Activated CD4-positive, alpha-beta T cell treated with anti-CD3 and anti-CD28 coated beads, Interleukin-2, amount 10 ng/mL, durations not matched to agents 24 days and 14 days (primary cell): ENCODE results near the gene G6PC1. TPM values are rescaled to one million over a fixed set of nuclear protein-coding genes. Genes with fewer than 3 reads are reported as not detected.
"Not testable (repeated sequence)": the region's sequence is repeated elsewhere in the genome, so short reads cannot be mapped to it uniquely, and the experiment has no call there.

Experiments
- DNase-seq: peaks from one replicate; pipeline ENCODE4 v3.0.0; 2022
- H3K27ac Mint-ChIP-seq: one replicate; pipeline ENCODE4 v1.8.0; 2022; ENCODE audit warnings: mild to moderate bottlenecking, mixed read lengths
- H3K27me3 Mint-ChIP-seq: one replicate; pipeline ENCODE4 v1.8.0; 2022; ENCODE audit warnings: mixed read lengths
- H3K36me3 Mint-ChIP-seq: one replicate; pipeline ENCODE4 v1.8.0; 2022; ENCODE audit warnings: low read depth, mild to moderate bottlenecking, mixed read lengths
- H3K4me1 Mint-ChIP-seq: one replicate; pipeline ENCODE4 v1.8.0; 2021; ENCODE audit warnings: mixed read lengths
- H3K4me3 Mint-ChIP-seq: one replicate; pipeline ENCODE4 v1.8.0; 2022; ENCODE audit warnings: mild to moderate bottlenecking, moderate library complexity, mixed read lengths
- H3K9me3 Mint-ChIP-seq: one replicate; pipeline ENCODE4 v1.8.0; 2021; ENCODE audit warnings: mixed read lengths
- intact Hi-C: fragments of 100-400 bp; cut with micrococcal nuclease; formaldehyde crosslinking; loops from one replicate; pipeline ENCODE4 v1.15.1; 2023
- total RNA-seq: library from RNA; stranded (reverse); gene quantifications from 2 replicates; pipeline ENCODE4 v1.2.3, GENCODE V29; 2022

G6PC1 gene
- total RNA-seq, 1 donor from 2014 or later = not detected

DNA sequence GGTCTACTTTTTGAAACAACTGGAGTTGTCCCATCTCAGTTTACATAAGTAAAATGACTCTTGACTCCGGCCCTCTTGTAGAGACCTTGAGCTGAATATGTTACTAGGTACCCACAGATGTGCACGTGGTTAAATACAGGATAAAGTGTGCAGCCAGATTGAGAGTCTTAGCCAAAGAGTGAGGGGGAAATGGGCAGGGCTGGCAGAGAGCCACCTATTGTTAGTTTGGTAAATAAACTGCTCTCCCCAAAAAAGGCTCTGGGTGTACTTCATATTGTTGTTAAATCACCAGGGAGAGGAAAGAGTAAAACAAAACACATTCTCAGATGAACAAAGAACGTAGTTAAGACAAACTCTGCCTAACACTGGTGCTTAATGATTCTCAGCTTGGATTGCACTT, 20.3 kb downstream of the G6PC1 start:
- Mint-ChIP-seq H3K27me3 (peaks cover 25% of the 10 kb centered on the region), H3K36me3 (no peaks in the 10 kb centered on the region), H3K4me1 (no peaks in the 10 kb centered on the region), H3K27ac (no peak overlapping the region), H3K4me3 (no peak overlapping the region), H3K9me3 (no peaks in the 10 kb centered on the region)
- no peak for DNase-seq
- intact Hi-C loops = no loop called here

DNA sequence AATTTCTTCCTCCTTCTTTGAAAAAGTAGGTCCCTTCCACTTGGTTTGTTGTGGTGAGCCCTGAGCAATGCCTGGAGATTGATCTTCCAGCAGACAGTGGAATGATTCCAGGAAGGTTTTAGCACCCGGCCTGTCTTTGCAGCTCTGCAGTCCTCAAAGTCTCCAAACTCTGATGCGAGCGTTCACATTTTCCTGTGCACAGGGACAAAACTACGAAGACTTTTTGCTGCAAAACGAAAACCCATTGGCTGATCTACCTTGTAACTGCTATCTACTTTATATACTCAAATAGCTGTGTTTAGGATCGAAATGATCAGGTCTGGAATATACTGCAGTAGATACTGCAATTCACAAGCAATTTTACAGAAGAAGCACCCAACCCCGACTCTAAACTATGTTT, 21.7 kb downstream of the G6PC1 start:
- H3K27me3 Mint-ChIP-seq = peaks cover 25% of the 10 kb centered on the region
- DNase-seq = no peak
- H3K4me1 Mint-ChIP-seq = no peaks in the 10 kb centered on the region
- H3K9me3 Mint-ChIP-seq = no peaks in the 10 kb centered on the region
- H3K27ac Mint-ChIP-seq = no peak overlapping the region
- H3K36me3 Mint-ChIP-seq = no peaks in the 10 kb centered on the region
- no peak overlapping the region for H3K4me3 Mint-ChIP-seq
- intact Hi-C loops = no loop called here

DNA sequence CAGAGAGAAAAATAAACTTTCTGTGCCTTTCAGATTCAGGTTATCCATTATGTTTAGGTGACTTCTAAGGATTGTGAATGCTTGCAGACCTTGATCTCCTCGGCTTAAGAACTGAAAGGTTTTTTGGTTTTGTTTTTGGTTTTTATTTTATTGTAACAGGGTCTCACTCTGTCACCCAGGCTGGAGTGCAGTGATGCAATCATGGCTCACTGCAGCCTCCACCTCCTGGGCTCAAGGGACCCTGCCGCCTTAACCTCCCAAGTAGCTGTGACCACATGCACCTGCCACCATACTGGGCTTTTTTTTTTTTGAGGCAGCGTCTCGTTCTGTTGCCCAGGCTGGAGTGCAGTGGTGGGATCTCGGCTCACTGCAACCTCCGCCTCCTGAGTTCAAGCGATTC, 22.9 kb downstream of the G6PC1 start:
- H3K4me3 Mint-ChIP-seq, H3K9me3 Mint-ChIP-seq, intact Hi-C loops, DNase-seq, H3K4me1 Mint-ChIP-seq, H3K27ac Mint-ChIP-seq, H3K36me3 Mint-ChIP-seq: not testable (repeated sequence)
- peaks cover 25% of the 10 kb centered on the region for H3K27me3 Mint-ChIP-seq

DNA sequence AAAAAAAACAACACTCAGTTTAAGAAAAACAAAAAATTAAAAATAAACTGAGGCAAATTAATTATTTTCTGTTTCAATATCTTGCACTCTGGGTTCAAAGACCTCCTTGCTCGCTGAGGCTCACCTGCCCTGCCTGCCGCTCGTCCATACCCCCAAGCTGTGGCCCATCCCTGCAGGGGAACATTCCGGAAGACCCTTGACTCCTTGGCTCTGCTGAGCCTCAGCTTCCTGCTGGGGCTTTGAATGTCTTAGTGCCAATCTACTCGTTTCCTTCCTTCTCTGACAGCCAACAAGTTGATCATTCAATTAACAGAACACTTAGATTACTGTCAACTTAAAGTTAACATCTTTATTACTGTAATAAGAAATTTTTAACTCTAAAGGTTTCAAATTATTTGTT, 24.3 kb downstream of the G6PC1 start:
- Mint-ChIP-seq H3K4me3 (no peak overlapping the region), H3K4me1 (peaks cover 7% of the 10 kb centered on the region)

DNA sequence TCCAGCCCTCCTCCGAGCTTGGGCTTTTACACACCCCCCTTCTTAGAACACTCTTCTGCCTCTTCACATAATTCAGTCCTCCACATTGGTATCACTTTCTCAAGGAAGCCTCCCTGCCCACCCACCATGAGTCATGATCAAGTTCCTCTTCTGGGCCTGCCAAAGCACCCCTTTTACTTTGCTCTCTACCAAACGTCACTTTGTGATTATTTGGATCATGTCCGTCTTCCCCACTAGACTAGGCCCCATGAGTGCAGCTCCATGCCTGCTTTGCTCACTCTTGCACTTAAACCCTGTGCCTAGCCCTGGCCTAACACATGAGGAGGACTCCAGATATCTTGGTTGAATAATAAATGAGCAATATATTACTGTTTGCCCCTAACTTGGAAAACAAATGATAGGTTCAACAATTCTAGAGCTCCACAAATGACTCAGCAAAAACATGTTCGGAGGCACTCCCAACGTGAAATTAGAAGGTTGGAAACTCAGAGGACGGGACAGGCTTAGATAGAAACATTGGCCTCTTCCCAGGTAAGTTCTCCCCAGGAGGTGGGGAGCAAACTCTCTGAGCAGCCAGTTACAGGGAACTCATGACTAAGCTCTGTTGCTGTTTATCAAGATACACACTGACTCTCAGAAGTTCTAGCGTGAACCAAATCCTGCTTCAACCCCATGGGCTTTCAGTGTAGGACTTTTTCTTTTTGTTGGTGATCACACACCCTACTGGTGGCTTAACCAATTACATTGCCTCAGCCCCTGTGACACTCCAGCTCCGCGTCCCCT, 28.3 kb downstream of the G6PC1 start:
- peak; percentile 70 for DNase-seq
- Mint-ChIP-seq H3K9me3 (no peaks in the 10 kb centered on the region), H3K4me3 (no peak overlapping the region), H3K36me3 (no peaks in the 10 kb centered on the region), H3K27me3 (peaks cover 2% of the 10 kb centered on the region), H3K4me1 (peaks cover 10% of the 10 kb centered on the region), H3K27ac (peak overlapping the region; percentile 25)
- intact Hi-C loops = loop anchor here (5.0 kb wide), 2 partner anchors 87 to 107 kb away; partner anchors contain the start of genes AOC2 and BECN1

More for the DNA sequence above, 24.3 kb downstream of the G6PC1 start:
- intact Hi-C loops = loop anchor here (5.0 kb wide), 2 partner anchors 83 to 103 kb away; partner anchors contain the start of genes AOC2 and BECN1
- H3K36me3 Mint-ChIP-seq = no peaks in the 10 kb centered on the region
- peaks cover 23% of the 10 kb centered on the region for H3K27me3 Mint-ChIP-seq
- no peak for DNase-seq
- no peak overlapping the region for H3K27ac Mint-ChIP-seq
- H3K9me3 Mint-ChIP-seq = no peaks in the 10 kb centered on the region

DNA sequence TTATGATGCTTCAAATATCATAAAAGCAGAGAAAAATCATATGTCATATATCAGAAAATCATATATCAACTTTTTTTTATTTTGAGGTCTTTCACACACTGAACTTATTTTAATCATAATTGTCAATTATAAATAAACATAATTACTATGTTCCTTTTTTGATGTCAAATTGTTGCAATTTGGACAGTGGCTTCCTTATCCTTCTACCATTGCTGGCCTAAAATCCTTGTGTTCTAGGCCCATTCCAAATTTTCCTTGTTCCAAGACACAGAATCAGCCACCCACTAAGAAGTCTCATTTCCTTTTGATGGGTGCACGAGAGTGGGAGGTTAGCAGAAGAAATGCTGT, 28.9 kb downstream of the G6PC1 start:
- intact Hi-C loops = loop anchor here (5.0 kb wide), 2 partner anchors 87 to 107 kb away; partner anchors contain the start of genes AOC2 and BECN1
- Mint-ChIP-seq H3K27ac (no peak overlapping the region), H3K36me3 (no peaks in the 10 kb centered on the region), H3K27me3 (peaks cover 5% of the 10 kb centered on the region), H3K4me1 (peaks cover 10% of the 10 kb centered on the region), H3K4me3 (no peak overlapping the region), H3K9me3 (no peaks in the 10 kb centered on the region)
- no peak for DNase-seq

DNA sequence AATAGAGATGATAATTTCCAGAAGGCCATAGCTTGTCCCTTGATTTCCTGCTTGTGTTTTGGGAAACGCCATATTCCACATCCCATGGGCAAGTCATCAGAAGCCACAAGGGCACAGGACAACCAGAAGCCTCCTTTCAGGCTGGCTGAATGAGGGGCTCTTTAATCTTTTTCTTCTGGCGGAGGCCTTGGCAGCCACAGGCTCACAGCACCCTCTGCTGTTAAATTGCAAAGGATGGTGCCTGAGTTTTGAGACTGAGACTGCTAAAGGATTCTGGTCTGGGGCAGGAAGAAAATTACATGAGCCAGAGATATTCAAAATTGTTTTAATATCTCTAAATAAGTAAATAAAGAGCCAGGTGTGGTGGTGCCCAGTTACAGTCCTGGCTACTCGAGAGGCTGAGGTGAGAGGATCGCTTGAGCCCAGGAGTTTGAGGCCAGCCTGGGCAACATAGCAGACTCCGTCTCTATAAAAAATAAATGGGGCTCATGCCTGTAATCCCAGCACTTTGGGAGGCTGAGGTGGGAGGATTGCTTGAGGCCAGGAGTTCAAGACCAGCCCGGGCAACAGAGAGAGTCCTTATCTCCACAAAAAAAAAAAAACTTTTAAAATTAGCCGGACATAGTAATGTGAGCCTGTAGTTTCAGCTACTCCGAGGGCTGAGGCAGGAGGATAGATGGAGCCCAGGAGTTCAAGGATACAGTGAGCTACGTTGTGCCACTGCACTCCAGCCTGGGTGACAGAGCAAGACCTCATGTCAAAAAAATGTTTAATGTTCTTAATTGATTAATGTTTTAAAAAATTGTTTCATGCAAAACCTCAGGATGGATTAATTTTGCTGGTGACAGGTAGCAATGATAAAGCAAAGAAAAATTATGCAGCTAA, 37.4 kb downstream of the G6PC1 start:
- H3K9me3 Mint-ChIP-seq = no peaks in the 10 kb centered on the region
- H3K27ac Mint-ChIP-seq = no peak overlapping the region
- H3K4me3 Mint-ChIP-seq = no peak overlapping the region
- no peaks in the 10 kb centered on the region for H3K36me3 Mint-ChIP-seq
- no peaks in the 10 kb centered on the region for H3K4me1 Mint-ChIP-seq
- intact Hi-C loops = loop anchor here (10.0 kb wide), 1 partner anchor 213 kb away; no protein-coding TSS in a partner anchor
- H3K27me3 Mint-ChIP-seq = peaks cover 11% of the 10 kb centered on the region
- peak; percentile 73 for DNase-seq

DNA sequence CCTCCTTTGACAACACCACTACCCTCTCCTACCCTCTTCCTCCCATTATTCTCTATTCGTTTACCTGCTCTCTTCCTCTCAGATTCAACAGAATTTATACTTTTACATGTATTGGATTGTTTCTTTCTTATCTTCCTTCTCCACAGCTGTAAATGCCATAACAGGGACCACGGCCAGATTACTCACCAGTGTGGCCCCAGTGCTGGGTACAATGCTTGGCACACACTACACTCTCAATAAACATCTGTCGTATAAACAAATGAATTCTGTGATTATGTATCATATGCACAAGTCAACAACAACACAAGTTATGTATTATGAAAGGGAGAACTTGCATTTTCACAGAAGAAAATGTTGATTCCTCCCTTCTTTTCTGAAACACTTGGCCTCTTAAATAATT, 43.6 kb downstream of the G6PC1 start:
- H3K4me3 Mint-ChIP-seq = no peak overlapping the region
- no peak overlapping the region for H3K27ac Mint-ChIP-seq
- no peaks in the 10 kb centered on the region for H3K4me1 Mint-ChIP-seq
- no peaks in the 10 kb centered on the region for H3K9me3 Mint-ChIP-seq
- peaks cover 1% of the 10 kb centered on the region for H3K27me3 Mint-ChIP-seq
- no peak for DNase-seq
- intact Hi-C loops = no loop called here
- peaks cover 7% of the 10 kb centered on the region for H3K36me3 Mint-ChIP-seq

DNA sequence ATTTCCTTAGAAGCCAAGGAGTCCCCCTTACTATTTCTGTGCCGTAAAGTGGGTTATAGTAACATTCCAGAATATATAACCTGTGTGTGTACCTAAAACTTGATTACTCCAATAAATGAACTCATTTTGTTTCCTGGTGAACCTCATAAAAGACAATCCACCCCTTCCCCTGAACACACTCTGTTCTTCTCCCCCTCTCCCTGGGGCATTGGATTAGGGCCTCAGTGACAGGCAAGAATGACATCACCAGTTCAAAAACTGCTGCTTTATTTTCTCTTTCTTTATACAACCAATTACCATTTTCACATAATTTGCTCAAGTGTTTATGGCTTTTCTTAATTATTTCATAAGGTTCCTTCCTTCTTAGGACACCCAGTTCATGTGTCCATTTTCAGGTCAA, 46.2 kb downstream of the G6PC1 start:
- DNase-seq = no peak
- Mint-ChIP-seq H3K27ac (no peak overlapping the region), H3K27me3 (no peaks in the 10 kb centered on the region), H3K36me3 (peaks cover 26% of the 10 kb centered on the region), H3K9me3 (no peaks in the 10 kb centered on the region), H3K4me1 (no peaks in the 10 kb centered on the region), H3K4me3 (no peak overlapping the region)
- intact Hi-C loops = no loop called here

DNA sequence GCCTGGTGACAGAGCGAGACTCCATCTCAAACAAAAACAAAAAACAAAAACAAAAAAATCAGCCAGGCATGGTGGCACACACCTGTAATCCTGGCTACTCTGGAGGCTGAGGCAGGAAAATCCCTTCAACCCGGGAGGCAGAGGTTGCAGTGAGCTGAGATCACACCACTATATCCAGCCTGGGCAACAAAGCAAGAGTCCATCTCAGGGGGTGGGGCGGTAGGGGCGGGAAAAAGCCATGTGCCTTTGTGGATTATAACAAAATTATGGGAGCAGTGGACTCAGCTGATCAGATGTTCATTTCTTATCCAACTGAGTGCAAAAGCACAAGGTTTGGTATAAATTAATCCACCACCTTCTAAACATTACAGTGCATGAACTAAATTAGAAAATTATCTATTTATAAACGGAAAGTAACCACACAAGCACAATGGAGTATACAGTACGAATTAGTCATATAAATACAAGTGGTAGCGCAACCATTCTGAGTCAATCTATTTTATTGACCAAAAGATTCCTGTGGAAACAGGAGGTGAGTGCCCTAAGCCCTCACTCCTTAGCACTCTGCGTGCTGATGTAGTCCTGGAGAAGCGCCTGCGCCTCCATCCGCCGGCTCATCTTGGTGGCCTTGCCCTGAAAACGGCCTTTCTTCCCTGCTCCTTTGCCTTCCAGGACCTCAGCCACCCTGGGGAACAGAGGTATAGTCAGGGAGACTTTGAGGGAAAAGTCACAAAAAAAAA, 49.6 kb downstream of the G6PC1 start:
- H3K4me1 Mint-ChIP-seq = peaks cover 5% of the 10 kb centered on the region

More for the DNA sequence above, 49.6 kb downstream of the G6PC1 start:
- no peak overlapping the region for H3K27ac Mint-ChIP-seq
- H3K9me3 Mint-ChIP-seq = no peaks in the 10 kb centered on the region
- DNase-seq = no peak
- peaks cover 45% of the 10 kb centered on the region for H3K36me3 Mint-ChIP-seq
- H3K4me3 Mint-ChIP-seq = no peak overlapping the region
- intact Hi-C loops = no loop called here
- H3K27me3 Mint-ChIP-seq = no peaks in the 10 kb centered on the region

Other genes with a start within 250 kb of the G6PC1 start
- gene TUBG2, start 241.5 kb upstream of the G6PC1 start, total RNA-seq = 11.8 and 12.9 TPM in 2 replicates
- gene PLEKHH3, start 223.8 kb upstream of the G6PC1 start, total RNA-seq = 0.77 and 1.1 TPM in 2 replicates
- gene CCR10, start 219.0 kb upstream of the G6PC1 start, total RNA-seq = 0.17 and 0.75 TPM in 2 replicates
- gene CNTNAP1, start 218.3 kb upstream of the G6PC1 start, total RNA-seq = 3.0 and 3.2 TPM in 2 replicates
- 39.5 and 39.6 TPM in 2 replicates for gene EZH1, start 155.8 kb upstream of the G6PC1 start, total RNA-seq
- not detected in 2 replicates for gene RAMP2, start 139.6 kb upstream of the G6PC1 start, total RNA-seq
- gene VPS25, start 127.3 kb upstream of the G6PC1 start, total RNA-seq = 89.5 and 93.7 TPM in 2 replicates
- 0.12 TPM in 2 replicates for gene WNK4, start 120.2 kb upstream of the G6PC1 start, total RNA-seq
- gene COA3, start 102.1 kb upstream of the G6PC1 start, total RNA-seq = 50.4 and 50.7 TPM in 2 replicates
- not detected in 2 replicates for gene CNTD1, start 101.9 kb upstream of the G6PC1 start, total RNA-seq
- gene BECN1, start 76.5 kb upstream of the G6PC1 start, total RNA-seq = 94.1 and 106 TPM in 2 replicates
- 232 and 250 TPM in 2 replicates for gene PSME3, start 67.4 kb upstream of the G6PC1 start, total RNA-seq
- gene AOC2, start 56.2 kb upstream of the G6PC1 start, total RNA-seq = 3.3 and 4.2 TPM in 2 replicates
- gene AOC3, start 49.6 kb upstream of the G6PC1 start, total RNA-seq = 1.8 and 2.2 TPM in 2 replicates
- gene AARSD1, start 63.7 kb downstream of the G6PC1 start, total RNA-seq = 78.2 and 78.4 TPM in 2 replicates
- gene PTGES3L, start 79.3 kb downstream of the G6PC1 start, total RNA-seq = 0.66 and 1.4 TPM in 2 replicates
- gene RUNDC1, start 79.8 kb downstream of the G6PC1 start, total RNA-seq = 20.2 and 20.5 TPM in 2 replicates
- gene RPL27, start 97.6 kb downstream of the G6PC1 start, total RNA-seq = 1,178 and 1,206 TPM in 2 replicates
- 51.9 and 55.2 TPM in 2 replicates for gene IFI35, start 106.0 kb downstream of the G6PC1 start, total RNA-seq
- gene VAT1, start 121.6 kb downstream of the G6PC1 start, total RNA-seq = 17.9 and 18.8 TPM in 2 replicates
- gene RND2, start 124.4 kb downstream of the G6PC1 start, total RNA-seq = 0.07 TPM in 2 replicates
- gene BRCA1, start 224.6 kb downstream of the G6PC1 start, total RNA-seq = 88.1 and 93.3 TPM in 2 replicates